ENCODE measurements around the gene CANT1. TPM values are rescaled to one million over a fixed set of nuclear protein-coding genes. Genes with fewer than 3 reads are reported as not detected.
A peak's percentile ranks its signal among the peaks of the same experiment; 100 is the strongest.
"Not testable (repeated sequence)": the region's sequence is repeated elsewhere in the genome, so short reads cannot be mapped to it uniquely, and the experiment has no call there.

CANT1 gene
- total RNA-seq, 2 experiments from 2014 or later = 63.3 to 65.4 TPM

DNA sequence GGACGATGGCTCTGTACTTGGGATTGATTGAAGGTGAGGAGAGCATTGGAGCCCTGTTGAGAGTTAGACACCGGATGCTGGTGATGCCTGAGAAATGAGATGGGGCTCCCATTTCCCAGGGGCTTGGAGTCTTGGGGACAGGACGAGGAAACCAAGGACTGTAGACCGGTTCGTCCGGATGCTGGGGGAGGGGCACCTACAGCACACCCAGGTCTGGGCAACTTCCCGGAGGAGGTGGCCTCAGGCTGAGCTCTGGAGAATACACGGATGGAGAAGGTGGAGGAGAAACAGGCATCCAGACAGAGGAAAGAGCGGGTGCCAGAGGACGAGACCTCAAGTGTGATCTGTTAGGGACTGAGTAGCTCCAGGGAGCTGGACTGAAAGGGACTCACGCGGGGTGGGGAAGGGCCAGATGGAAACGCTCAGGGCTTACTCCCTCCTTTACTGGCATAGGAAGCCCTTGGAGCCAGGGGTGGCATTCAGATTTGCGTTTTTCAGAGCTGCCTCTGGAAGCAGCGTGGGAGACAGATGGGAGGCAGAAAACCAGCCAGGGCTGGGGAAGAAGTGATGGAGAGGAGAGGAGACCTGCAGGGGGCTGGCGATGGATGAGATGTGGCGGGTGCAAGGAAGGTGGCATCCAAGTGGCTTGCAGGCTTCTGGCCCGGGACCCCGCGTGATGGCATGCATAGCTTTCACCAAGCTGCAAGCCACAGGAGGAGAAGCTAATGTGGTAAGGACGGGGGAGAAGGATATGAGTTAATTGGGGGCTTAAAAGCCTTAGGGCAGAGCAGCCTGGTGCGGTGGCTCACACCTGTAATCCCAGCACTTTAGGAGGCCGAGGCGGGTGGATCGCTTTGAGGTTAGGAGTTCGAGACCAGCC, 22.7 kb upstream of the CANT1 start:
- H3K27ac Mint-ChIP-seq = no peak overlapping the region
- H3K4me3 Mint-ChIP-seq = no peak overlapping the region
- peaks cover 13% of the 10 kb centered on the region for H3K27me3 Mint-ChIP-seq
- CTCF ChIA-PET = interaction anchor here (1.5 to 1.8 kb wide), 3 partner anchors 10 to 14 kb away, joined by 5 to 9 read pairs (median 7); no protein-coding TSS in a partner anchor
- no peaks in the 10 kb centered on the region for H3K9me3 Mint-ChIP-seq
- intact Hi-C loops (cut with micrococcal nuclease) = no loop called here
- POLR2A ChIA-PET = no interaction called here
- DNase-seq = no peak
- no peaks in the 10 kb centered on the region for H3K4me1 Mint-ChIP-seq (ENCODE audit: low read depth)
- no peaks in the 10 kb centered on the region for H3K36me3 Mint-ChIP-seq

DNA sequence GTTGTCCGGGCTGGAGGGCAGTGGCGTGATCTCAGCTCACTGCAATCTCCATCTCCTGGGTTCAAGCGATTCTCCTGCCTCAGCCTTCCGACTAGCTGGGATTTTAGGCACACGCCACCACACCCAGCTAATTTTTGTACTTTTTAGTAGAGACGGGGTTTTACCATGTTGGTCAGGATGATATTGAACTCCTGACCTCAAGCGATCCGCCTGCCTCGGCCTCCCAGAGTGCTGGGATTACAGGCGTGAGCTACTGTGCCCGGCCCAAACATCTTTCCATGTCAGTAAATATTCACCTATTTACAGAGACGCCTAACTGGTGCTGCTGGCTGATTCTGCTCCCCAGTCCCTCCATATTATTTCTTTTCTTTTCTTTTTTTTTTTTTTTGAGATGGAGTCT, 21.1 kb upstream of the CANT1 start:
- H3K36me3 Mint-ChIP-seq; intact Hi-C loops (cut with micrococcal nuclease); H3K4me3 Mint-ChIP-seq; H3K9me3 Mint-ChIP-seq; H3K4me1 Mint-ChIP-seq (ENCODE audit: low read depth); POLR2A ChIA-PET; H3K27ac Mint-ChIP-seq; DNase-seq: not testable (repeated sequence)
- CTCF ChIA-PET = interaction anchor here (1.8 kb wide), 1 partner anchor 12 kb away, joined by 5 read pairs; no protein-coding TSS in a partner anchor
- H3K27me3 Mint-ChIP-seq = peaks cover 17% of the 10 kb centered on the region

DNA sequence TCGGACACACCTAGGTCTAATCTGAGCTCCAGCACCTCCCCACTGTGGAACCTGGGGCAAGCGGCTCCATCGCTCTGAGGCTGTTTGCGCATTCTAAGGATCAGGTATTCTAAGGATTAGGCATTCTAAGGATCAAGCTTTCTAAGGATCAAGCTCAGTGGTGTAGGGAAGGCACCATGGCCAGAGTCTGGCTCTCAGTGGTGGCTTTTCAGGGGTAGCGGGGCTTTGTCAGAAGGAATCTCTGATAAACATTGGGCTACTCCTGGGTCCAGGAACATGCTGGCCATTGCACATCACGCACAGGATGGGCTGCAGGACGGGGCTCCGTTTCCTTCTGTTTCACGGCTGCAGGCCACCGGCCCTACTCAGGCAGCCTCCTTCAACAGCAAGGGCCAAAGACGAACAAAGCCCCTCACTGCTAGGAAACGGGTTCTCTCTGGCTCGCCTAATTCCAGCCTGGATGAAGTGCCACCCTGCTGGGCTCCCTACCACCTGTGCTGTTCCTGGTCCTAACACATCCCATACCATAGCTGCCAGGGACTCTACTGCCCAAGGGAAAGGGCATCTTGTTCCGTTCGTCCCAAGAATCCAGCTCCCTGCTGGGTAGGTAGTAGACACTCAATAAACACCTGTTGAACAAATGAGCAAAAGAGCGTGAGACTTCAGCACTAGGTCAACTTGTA, 19.9 kb upstream of the CANT1 start:
- peaks cover 26% of the 10 kb centered on the region for H3K27me3 Mint-ChIP-seq
- DNase-seq = no peak
- H3K4me3 Mint-ChIP-seq = no peak overlapping the region
- ChIA-PET CTCF (no interaction called here), POLR2A (no interaction called here)
- intact Hi-C loops (cut with micrococcal nuclease) = no loop called here
- H3K4me1 Mint-ChIP-seq (ENCODE audit: low read depth) = peaks cover 3% of the 10 kb centered on the region
- H3K9me3 Mint-ChIP-seq = no peaks in the 10 kb centered on the region
- no peaks in the 10 kb centered on the region for H3K36me3 Mint-ChIP-seq
- no peak overlapping the region for H3K27ac Mint-ChIP-seq

DNA sequence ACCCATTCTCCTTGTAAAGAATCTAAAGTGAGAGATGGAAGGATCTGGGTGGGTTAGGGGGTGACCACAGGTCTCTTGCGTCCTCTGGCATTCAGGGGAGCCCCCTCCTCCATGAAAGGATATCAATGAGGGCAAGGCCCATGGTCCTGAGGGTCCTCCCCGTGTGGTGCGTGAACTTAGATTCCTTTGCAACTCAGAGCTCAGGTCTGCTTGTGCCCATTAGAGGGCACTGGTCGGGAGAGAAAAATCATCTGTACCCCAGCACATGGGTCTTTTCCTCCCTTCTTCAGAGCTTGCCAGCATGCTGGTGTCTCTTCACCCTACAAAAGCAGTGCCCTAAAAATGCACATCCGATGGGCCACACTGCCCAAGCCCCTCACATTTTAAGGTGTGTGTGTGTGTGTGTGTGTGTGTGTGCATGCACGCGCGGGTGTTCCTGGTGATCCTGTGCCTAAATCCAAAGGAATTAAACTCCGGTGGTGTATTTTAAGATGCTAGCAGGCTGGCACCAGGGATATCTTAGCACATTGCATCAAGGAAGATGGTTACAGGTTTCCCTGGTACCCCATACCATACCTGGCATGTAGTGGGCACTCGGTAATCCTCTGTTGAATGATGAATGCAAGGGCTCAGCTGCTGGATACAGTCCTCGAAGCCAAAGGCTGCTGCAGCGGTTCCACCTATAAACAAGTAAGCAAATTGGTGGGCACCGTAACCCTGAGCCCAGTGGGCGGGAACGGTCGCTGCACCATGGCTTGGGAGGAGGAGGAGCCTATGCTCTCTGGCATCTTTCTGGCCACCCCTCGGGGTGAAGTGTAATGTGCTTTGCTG, 19.1 kb upstream of the CANT1 start:
- peaks cover 29% of the 10 kb centered on the region for H3K27me3 Mint-ChIP-seq
- CTCF ChIA-PET = interaction anchor here (0.7 kb wide), 1 partner anchor 13 kb away, joined by 5 read pairs; no protein-coding TSS in a partner anchor
- POLR2A ChIA-PET = no interaction called here
- no peak overlapping the region for H3K27ac Mint-ChIP-seq
- H3K36me3 Mint-ChIP-seq = no peaks in the 10 kb centered on the region
- no peaks in the 10 kb centered on the region for H3K9me3 Mint-ChIP-seq
- peaks cover 5% of the 10 kb centered on the region for H3K4me1 Mint-ChIP-seq (ENCODE audit: low read depth)
- intact Hi-C loops (cut with micrococcal nuclease) = no loop called here
- no peak overlapping the region for H3K4me3 Mint-ChIP-seq
- no peak for DNase-seq

DNA sequence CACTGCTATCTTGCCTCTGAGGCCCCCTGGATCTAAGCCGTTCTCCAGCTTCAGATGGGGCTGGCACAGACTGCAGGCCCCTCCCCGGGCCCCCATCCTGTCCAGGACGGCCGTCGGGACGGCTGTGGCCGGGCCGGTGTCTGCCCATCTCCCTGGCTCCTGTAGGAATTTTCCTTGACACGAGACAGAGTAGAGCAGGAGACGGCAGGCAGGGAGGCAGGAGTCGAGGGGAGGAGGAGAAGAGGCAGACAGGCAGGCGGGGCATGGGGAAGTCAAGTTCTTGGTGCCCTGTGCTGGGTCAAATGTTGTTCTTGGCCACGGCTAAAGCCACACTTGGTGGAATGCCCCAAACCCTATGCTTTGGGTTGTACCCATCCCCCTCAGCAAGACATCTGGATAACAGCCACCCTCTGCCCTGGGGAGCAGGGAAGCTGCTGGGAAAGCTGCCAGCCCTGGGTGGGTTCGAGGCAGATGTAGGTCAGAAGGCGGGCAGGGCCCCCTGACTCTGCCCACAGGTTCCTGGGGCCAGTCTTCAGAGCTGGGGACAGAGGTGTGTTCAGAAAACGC, 18.4 kb upstream of the CANT1 start:
- Mint-ChIP-seq H3K27me3 (peaks cover 35% of the 10 kb centered on the region), H3K9me3 (no peaks in the 10 kb centered on the region), H3K27ac (no peak overlapping the region), H3K4me3 (no peak overlapping the region), H3K4me1 (ENCODE audit: low read depth) (peaks cover 8% of the 10 kb centered on the region), H3K36me3 (no peaks in the 10 kb centered on the region)
- DNase-seq = no peak
- CTCF ChIA-PET = no interaction called here
- intact Hi-C loops (cut with micrococcal nuclease) = no loop called here
- POLR2A ChIA-PET = no interaction called here

DNA sequence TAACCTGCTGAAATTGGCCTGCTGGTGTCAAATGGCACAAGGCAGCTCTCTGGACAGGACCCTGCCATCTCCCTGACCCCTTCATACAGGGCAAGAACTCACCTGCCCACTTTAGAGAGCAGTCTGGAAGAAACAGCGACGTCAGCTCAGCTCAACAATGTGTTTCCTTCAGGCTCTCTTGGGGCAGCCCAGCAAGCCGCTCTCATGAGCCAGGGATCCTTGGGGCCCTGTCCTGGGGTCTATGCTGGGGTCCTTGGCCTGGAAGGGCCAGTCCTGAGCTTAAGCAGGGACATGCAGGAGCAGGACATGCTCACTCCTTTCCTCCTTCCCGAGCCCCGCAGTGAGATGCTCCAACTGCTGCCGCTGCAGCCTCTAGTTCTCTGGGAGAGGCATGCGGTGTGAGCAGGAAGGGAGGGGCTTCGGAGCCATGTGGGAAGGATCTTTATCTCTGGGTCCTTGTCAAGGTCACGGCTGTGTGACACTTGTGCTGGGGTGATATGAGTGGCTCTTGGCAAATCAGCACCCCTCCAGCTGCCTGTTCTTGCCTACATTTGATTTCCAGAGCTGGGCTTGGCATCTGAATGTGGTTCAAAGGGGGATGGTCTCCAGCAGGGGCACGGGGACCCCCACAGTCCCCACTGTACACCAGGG, 17.8 kb upstream of the CANT1 start:
- Mint-ChIP-seq H3K9me3 (no peaks in the 10 kb centered on the region), H3K4me3 (no peak overlapping the region), H3K36me3 (no peaks in the 10 kb centered on the region), H3K4me1 (ENCODE audit: low read depth) (peaks cover 8% of the 10 kb centered on the region), H3K27me3 (peaks cover 35% of the 10 kb centered on the region), H3K27ac (no peak overlapping the region)
- POLR2A ChIA-PET = no interaction called here
- intact Hi-C loops (cut with micrococcal nuclease) = no loop called here
- CTCF ChIA-PET = interaction anchor here (0.8 to 1.1 kb wide), 2 partner anchors 13 to 18 kb away, joined by 3 read pairs; no protein-coding TSS in a partner anchor
- DNase-seq = no peak

DNA sequence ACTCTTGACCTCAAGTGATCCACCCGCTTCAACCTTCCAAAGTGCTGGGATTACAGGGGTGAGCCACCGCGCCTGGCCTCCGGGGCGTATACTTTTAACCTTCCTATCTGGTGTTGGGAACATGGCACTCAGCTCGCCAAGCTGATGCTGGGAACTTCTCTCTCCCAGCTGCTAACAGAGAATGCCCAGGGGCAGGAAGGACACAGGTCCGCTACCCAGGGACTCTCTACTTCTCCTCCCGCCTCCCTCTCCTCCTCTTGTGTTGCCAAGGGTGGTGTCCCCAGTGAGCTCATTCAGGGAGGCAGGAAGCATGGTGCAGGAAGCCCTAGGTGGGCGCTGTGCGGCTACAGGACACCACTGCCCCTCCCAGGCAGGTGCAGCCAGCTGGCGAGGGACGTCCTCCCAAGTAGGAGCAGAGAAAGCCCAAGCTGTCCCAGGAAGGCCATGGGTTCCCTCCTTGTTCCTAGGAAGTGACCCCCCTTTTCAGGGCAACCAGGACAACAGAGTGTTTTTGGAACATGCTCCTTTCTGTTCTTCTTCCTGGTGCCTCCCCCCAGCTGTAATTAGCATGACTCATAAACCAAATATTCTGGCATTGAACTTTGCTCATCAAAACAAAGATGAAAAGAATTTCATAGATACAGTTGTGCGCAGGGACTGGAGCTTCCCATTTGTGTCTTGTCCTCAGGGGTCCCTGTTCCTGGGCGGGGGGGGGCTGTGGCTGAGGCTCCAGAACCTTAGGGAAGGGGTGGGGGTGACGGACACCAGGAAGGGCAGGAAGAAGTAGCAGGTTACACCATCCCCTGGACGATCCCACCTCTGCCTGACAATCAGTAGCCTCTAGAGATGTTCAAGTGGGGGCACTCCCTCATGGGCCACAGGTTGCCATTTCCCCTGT, 17.1 kb upstream of the CANT1 start:
- intact Hi-C loops (cut with micrococcal nuclease) = no loop called here
- ChIA-PET CTCF (interaction anchor here (0.6 to 2.5 kb wide), 4 partner anchors 14 to 43 kb away, joined by 3 to 7 read pairs (median 4); no protein-coding TSS in a partner anchor), POLR2A (interaction anchor here (0.9 kb wide), 1 partner anchor 10 kb away, joined by 3 read pairs; no protein-coding TSS in a partner anchor)
- Mint-ChIP-seq H3K9me3 (no peaks in the 10 kb centered on the region), H3K4me3 (no peak overlapping the region), H3K27ac (no peak overlapping the region), H3K27me3 (peaks cover 33% of the 10 kb centered on the region), H3K36me3 (no peaks in the 10 kb centered on the region), H3K4me1 (ENCODE audit: low read depth) (peaks cover 8% of the 10 kb centered on the region)
- DNase-seq = no peak

DNA sequence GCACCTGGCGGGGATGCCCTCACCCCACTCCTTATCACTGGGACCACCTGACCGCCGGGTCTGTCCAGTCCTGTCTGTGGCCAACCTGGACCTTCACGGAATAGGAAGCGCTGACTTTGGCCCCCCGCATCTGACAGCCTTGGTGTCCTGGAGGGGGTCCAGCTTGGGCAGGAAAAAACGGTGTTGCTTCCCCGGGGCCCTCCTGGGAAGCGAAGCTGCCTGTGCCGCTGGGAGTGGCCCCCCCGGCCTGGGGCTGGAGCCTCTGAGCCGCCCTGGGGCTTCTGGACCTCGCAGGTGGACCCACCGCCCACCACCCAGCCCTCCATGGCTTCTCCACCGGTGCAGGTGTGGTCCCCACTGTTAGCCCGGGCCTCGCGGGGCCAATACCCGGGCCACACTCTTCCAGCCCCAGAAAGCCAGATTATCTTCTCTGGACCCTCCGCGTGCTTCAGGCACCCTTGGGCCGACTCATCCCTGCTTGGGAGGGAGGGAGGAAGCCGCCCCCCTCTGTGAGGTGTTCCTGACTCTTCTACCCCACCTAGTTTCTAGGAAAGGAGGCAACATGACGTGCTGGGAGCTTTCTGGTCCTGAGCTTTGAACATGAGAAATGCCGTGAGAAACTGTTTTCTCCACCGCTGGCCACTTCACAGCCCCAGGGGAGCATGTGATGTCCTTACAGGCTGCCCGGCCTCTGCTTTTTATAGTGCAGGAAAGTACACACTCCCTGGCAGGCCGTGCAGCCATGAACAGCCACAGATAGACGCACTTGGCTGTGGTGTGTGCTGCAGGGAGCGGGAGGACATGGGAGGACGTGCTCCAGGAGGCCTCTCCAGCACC, 15.6 kb upstream of the CANT1 start:
- POLR2A ChIA-PET = interaction anchor here (0.6 to 0.9 kb wide), 2 partner anchors 12 to 15 kb away, joined by 3 to 4 read pairs; no protein-coding TSS in a partner anchor
- H3K4me1 Mint-ChIP-seq (ENCODE audit: low read depth) = peaks cover 8% of the 10 kb centered on the region
- H3K9me3 Mint-ChIP-seq = no peaks in the 10 kb centered on the region
- no peak overlapping the region for H3K27ac Mint-ChIP-seq
- intact Hi-C loops (cut with micrococcal nuclease) = no loop called here
- CTCF ChIA-PET = interaction anchor here (2.5 kb wide), 1 partner anchor 17 kb away, joined by 7 read pairs; no protein-coding TSS in a partner anchor
- no peaks in the 10 kb centered on the region for H3K36me3 Mint-ChIP-seq
- no peak for DNase-seq
- H3K4me3 Mint-ChIP-seq = peak overlapping the region; percentile 35
- peaks cover 33% of the 10 kb centered on the region for H3K27me3 Mint-ChIP-seq

DNA sequence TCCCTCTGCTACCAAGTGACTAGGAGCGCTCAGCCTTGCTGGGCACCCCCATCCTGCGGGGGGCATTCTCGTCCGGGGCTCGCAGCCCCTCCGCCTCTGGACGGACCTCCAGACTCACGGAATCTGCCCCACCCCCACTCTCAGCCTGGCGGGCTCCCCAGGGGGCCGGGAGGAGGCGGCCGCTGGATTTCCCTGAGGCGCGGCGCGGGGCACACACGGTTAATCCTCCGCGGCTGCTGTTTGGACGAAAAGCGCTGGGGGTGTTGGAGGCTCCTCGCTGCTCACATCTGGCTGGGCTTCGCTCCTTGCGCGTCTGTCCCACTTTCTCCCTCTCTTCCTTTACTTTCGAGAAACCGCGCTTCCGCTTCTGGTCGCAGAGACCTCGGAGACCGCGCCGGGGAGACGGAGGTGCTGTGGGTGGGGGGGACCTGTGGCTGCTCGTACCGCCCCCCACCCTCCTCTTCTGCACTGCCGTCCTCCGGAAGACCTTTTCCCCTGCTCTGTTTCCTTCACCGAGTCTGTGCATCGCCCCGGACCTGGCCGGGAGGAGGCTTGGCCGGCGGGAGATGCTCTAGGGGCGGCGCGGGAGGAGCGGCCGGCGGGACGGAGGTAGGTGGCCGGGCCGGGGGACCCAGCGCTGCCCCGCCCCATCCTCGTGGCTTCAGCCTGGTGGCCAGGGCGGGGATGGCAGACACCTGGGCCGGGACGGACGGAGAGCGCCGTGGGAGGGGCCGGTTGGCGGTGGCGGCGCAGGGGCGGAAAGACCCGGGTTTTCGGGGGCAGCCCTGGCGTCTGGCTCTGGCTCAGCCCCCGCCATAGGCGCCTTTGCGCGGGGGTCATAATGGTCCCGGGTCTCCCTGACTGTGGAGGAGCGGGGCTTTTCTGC, 14.6 kb upstream of the CANT1 start, which contains the start of gene C1QTNF1:
C1QTNF1 (plus strand) TSS at position 284 of the 886 bp plus-strand sequence. CDS start 19,800 bp downstream, outside the sequence.
- intact Hi-C loops (cut with micrococcal nuclease) = no loop called here
- ChIA-PET POLR2A (no interaction called here), CTCF (interaction anchor here (2.5 kb wide), 1 partner anchor 18 kb away, joined by 7 read pairs; no protein-coding TSS in a partner anchor)
- DNase-seq = peak; percentile 48
- H3K27me3 Mint-ChIP-seq = peaks cover 28% of the 10 kb centered on the region
- no peak within 1 kb of the TSS for H3K27ac Mint-ChIP-seq
- no peaks in the 10 kb centered on the region for H3K36me3 Mint-ChIP-seq
- H3K4me1 Mint-ChIP-seq (ENCODE audit: low read depth) = peaks cover 8% of the 10 kb centered on the region
- H3K4me3 Mint-ChIP-seq = peak within 1 kb of the TSS; percentile 69
- H3K9me3 Mint-ChIP-seq = no peaks in the 10 kb centered on the region
